ENCODE results near the gene PAFAH2.
"Not testable (repeated sequence)": the region's sequence is repeated elsewhere in the genome, so short reads cannot be mapped to it uniquely, and the experiment has no call there.

The PAFAH2 gene

DNA sequence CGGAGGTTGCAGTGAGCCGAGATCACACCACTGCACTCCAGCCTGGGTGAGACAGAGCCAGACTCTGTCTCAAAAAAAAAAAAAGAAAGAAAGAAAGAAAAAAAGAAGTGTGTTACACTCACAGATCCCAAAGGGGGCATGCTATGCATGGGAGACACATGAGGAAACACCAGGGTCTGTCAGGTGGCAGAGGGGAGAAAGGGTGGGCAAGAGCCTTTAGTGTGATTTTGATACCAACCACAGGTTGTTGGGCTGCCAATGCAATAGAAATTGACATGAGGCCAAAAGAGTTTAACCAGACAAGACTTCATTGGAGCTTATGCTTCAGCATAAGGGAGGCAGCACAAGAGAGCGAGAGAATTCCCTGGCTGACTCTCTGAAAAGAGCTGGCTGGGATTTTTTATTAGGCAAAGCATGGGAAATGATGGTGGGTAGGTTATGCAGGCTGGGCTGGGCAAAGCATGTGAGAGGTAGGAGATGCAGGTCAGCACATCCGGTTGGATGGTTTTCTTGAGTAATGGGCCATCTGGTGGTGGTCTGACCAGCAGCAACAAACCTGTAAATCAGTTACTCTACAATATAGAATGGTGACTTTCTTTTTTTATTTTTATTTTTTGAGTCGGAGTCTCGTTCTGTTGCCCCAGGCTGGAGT lies 12.1 kb upstream of the PAFAH2 start:
- DNase-seq, result no peak

DNA sequence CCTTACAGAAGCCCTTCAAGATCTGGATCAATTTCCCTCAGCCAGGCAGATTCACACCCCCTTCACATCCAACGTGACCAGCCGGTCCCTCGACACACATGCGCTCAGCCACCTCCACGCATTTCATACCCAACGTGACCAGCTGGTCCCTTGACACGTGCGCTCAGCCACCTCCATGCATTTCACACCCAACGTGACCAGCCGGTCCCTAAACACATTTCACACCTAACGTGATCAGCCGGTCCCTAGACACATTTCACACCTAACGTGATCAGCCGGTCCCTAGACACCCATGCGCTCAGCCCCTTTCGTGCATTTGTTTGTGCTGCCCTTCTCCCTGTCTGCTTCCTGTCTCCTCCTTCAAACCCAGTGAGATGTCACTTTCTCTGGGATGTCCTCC lies 8.8 kb upstream of the PAFAH2 start:
- DNase-seq, result no peak

DNA sequence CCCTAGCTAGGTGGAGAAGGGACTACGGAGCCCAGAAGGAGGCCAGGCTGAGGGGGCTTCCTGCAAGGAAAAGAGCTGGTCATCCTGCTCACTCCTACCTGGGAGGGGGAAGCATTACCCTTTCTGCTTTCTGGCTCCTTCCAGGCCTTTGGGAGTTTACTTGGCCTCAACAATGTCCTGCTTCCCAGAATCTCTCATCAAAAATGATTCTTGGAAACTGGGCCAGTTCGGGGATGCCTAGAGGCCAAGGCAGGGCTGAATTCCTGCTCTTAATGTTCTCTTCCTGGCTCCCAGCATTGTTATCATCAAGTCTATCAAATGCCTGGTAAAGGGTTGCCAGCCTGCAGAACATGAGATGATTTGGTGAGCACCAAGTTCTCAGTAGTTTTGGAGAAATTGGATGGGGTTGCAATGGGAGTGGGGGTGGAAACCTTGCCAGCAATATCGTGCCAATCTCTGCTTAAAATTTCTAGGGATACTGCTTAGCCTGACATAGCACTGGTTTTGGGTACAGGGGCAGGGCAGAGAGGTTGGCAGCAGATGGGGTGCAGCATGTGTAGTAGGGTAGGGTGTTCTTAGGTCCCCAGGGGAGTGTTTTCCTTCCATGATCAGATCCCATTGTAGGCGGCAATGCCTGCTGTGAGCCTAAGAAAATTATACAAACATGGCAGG lies 7.7 kb upstream of the PAFAH2 start:
- no peak for DNase-seq

DNA sequence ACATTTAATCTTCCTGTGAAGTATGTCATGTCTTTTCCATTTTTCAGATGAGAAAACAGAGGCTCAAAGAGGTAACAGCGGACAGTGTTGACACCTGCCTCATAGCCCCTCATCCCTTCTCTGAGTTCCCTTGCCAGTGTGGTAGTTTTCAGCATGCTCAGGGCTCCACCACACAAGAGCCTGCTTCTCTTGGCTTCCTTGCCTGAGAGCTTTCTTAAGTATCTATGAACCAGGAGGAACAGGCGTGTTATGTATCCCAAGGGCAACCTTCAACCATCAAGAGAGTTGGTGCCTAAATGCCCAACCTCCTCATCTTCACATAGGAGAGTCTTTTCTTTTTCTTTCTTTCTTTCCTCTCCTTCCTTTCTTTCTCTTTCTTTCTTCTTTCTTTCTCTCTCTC lies 5.9 kb upstream of the PAFAH2 start:
- no peak for DNase-seq

DNA sequence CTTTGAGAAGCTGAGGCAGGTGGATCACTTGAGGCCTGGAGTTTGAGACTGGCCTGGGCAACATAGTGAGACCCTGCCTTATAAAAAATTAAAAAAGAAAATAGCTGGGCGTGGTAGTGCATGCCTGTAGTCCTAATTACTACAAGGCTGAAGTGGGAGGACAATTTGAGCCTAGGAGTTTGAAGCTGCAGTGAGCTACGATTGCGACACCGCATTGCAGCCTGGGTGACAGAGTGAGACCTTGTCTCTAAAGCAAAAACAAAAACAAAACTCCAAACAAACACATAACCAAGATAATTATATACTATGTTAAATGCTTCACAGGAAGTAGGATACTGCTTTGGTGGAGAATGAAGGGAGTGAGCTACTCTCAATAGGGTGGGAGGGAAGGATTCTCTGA lies 5.4 kb upstream of the PAFAH2 start:
- DNase-seq, result no peak

DNA sequence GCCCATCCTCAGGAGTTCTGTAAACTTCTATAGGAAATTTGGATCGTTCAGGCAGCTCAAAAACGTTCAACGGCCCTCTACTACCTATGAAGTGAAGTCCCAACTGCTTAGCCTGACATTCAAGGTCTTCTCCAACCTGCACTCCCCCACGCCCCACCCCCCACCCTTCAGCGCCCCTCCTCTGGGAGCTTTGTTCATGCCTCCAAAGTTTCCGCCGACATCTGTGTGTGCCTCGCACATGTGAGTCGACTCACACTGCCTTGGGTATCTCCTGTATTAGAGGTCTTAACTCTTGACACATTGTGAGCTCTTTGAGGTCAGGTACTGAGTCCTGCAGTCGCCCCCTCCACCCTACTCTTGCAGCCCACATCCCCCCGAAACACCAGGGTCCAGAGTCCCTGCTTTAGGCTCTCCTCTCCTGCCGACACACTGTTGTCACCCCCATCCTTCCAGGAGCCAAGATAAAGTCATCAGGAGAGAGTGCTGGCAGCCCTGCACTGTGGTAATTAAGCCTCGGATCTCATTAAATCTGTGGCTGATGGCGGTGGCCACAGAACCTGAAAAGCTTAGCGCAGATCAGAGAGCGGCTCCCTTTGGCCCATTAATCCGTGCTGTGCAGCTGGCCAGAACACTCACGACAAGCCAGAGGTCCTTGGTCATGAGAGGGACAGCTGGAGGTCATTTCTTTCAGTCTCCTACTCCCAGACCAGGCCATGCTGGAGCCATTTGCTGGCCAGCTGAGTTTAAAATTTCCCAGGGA lies 1.4 kb upstream of the PAFAH2 start:
- DNase-seq, result no peak

DNA sequence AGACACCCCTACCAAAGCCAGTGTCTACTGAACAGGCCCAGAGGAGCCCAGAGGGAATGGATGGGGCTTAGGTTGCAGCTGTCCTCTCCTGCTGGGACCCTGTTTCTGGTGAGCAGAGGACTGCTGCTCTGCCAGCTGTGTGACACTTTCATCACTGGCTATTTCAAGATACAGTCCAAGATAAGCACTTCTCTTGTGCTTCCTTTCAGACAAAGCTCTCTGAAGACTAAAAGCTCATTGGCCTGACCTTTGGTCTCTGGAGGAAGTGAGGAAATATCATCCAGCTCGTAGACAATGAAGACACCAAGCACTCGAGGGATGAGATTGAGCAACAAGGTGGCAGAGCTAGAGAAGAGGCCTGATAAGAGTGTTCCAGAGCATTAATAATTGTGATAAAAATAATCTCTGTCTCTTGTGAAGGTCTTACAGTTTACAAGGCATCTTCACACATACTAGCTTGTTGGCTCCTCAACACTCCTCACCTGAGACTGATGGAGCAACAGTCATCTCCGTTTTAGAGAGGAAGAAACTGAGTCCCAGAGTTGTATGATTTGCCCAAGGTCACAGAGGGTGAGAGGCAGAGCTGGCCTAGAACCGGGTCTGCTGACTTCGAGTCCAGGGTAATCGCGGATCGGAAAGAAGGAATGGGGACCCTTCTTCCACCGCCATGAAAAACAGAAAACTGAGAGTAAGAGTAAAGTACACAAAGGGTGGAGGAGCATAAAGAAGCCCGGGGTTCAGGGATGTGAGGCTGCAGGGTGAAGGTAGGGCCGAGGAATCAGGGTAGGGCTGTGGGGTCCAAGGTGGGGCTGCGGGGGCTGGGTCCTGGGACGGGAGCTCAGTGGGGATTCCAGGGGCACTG lies 666 bp downstream of the PAFAH2 start:
- no peak for DNase-seq

DNA sequence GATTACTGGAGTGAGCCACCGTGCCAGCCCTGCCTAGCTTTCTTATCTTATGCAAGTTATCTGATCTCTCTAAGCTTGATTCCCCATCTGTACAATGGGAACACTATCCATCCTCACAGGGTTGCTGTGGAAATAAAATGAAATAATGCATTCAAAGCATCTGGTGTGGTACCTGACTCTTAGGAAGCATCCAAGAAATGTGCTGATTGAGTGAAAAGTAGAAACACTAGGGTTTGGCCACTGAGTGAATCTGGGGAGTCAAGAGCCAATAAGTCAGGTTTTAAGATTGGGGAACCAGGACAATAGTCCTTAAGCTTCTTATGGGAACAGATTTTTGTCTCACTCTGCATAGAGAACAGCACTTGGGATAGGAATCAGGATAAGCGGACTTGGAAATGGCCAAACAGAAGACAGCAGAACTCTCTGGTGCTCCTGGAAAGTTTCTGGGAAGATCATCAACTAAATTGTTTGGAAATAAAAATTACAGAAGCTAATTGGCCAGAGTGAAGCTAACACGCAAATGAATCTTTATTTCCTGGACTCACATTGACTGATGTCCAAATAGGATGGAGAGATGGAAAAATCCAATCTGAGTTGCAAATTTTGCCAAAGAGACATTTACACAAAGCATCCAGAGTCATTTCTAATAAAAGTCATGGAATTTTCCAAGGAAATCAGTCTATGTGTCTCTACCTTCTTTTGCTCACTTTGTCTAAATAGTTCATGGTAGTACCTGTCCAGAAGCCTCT lies 3.3 kb downstream of the PAFAH2 start:
- no peak for DNase-seq

DNA sequence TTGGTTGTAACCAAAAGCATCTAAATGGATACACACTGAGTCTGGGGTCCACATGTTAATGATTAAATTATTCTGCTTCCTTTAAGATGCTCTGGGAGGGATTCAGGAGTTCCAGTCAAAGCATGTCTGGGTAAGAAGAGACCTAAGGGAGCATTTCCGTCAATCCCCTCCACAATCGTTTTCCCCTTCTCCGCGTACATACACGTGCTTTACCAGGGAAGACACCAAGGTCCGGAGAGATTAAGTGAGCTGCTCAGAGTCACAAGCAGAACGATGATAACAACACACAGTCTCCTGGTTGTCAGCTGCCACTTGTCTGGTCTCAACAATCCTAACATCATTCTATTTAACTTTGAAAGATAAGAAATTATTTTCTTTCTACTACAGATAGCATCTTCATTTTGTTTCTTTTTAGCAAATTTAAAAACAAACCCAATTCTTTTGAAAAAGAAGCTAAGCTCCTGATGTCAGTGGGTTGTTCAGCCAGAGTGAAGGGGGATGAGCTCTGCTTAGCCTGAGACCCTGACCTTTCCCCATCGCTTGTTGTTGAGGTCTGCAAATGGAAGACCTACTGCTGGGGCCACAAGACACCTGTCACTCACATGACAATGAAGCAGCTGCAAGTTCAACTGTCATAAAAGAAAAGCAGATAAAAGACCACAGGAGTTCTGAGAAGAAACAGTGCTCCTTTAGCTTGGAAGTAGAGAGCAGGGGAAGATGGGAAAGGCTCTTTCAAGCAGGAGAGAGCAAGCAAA lies 4.5 kb downstream of the PAFAH2 start:
- no peak for DNase-seq

DNA sequence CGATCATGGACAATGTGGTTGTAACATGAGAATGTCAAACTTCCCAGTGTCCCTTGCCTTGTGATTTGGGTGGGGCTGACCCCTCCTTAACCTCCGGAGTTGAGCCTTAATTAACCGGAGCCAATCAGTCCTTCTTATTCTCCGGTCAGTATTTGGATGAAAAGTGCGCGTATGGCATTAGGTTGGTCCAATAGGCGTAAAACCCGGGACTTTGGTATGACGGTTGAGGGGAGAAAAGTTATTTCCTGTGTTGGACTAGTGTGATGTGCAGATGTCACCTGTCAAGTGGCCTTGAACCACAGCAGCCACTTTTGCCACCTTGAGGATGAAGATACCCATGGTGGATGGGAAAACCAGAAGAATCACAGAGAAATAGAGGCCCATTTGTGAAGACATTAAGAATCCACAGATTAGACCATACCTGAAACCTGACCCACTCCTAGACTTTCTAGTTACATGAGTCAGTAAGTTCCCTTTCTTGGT lies 5.1 kb downstream of the PAFAH2 start:
- no peak for DNase-seq

DNA sequence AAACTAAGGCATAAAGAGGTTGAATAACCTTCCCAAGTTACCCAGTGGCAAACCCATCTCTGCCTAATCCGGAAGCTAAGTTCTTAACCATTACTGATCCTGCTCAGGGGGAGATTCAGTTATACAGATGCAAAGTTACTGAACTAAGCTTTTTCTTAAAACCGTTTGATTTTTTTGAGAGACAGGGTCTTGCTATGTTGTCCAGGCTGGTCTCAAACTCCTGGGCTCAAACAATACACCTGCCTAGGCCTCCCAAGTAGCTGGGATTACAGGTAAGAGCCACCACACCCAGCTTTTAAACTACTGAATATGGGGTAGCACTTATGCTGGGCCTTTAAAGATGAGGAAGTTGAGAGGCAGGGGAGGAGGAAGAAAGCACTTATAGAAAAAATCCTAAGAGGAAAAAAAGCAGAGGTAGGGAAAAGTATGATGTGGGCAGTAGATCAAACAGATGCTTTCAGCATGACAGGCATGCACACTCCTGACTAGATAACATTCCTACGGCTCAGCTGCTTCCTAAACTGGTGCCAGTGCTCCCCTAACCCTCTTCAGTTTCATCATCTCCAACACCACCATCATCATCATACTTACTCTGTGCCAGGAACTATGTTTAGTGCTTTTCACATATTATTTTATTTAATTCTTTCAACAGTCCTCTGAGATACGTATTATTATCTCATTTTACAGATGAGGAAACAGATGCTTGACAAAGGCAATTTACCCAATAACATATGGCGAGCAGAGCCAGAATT lies 5.8 kb downstream of the PAFAH2 start:
- DNase-seq, result no peak

DNA sequence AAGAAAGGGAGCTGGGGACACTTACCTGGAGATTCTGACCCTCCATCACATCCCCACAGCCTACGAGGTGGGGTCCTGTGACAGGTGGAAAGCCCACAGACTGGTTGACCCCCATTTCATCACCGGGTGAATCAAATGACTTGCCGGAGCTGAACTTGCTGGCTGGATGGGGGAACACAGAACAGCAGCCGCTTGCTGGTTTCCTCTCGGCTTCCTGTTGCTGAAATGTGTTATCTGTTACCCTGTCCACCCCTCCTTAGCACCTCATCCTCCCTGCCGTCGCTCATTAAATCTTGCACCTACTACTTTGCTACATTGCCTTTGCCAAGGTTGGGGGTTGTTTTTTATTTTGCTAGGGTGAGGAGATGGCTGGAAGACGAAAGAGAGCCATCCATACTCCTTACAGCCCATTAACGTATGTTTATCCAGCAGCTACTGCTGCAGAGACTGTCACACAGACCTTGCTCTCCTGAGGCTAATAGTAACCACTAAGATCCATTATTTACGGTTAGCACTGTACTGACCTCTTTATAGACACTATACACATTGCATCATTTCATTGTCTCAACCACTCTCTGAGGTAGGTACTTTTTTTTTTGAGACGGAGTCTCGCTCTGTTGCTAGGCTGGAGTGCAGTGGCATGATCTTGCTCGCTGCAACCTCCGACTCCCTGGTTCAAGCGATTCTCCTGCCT lies 7.0 kb downstream of the PAFAH2 start:
- peak; percentile 51 for DNase-seq

DNA sequence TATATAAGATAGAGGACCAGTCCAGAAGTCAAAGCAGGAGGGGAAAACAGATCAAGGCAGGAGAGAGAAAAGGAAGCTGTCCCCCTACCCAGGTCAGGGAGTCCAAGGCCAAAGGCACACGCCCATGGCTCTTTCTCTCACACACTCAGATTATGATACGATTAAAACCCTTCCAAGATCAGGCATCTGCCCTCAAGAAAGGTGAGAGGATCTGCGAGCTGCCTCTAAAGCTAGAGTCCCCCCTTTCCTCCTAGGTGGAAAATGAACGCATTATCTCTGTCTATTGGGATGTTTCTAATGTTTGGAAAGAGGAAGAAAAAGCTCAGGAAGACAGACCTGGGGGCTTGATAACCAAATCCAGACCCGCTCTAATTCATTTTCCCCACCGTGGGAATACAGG lies 7.6 kb downstream of the PAFAH2 start:
- no peak for DNase-seq

DNA sequence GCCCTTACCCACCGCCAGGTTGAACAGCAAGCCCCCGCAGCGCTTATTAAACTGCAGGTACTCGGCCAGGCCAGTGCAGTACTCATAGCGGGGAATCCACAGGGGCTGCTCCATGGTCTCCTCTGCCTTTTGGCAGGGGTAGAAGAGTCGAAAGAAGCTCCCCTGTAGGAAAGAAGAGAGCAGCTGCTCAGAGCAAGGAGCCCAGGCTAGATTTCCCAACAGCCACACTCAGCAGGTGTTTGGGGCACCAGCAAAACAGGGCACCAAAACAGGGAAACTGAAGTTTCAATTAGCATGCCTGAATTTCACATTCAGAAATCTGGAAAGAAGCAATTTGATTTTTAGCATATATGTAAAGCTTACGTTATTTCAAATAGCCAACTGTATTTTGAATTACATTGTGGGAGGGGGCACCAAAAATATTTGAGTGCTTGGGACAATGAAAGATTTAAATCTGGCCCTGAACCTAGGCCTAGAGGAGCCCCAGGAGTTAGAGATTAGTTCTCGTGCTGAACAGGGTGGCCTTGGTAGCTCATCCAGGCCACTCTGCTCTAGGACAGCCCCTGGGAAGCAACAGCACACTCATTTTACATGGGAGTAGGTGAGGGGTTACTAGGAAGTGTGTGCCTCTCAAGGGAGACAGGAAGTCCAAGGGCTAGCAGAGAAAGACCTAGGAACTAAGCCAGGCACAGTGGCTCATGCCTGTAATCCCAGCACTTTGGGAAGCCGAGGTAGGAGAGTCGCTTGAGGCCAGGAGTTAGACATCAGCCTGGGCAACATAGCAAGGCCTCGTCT lies 8.2 kb downstream of the PAFAH2 start:
- no peak for DNase-seq

DNA sequence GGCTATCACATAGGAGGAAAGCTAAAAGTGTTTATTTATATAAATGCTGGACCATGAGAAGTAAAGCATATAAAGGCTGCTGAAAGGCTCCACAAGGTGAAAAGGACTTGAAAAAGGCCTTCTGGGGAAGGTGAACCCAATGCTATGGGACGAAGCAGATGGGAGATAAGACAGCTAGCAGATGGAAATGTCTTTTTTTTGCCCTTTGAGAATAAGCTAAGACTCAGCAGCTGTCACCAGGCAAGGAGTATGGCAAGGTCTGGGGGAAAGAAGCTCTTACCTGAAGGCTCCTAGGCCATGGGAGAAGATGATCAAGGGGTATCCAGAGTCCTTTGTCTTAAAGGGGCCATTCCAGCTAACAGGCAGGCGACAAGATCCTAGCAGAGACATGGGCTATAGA lies 9.9 kb downstream of the PAFAH2 start:
- DNase-seq, result no peak

DNA sequence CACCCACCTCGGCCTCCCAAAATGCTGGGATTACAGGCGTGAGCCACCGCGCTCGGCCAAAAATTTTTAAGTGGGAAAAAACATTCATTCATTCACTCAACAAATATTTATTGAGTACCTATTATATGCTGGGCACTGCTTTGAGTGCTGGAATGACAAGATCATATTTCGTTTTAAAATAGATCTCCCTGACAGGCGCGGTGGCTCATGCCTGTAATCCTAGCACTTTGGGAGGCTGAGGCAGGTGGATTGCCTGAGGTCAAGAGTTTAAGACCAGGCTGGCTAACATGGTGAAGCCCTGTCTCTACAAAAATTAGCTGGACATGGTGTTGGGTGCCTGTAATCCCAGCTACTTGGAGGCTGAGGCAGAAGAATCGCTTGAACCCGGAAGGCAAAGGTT lies 11.1 kb downstream of the PAFAH2 start:
- not testable (repeated sequence) for DNase-seq

DNA sequence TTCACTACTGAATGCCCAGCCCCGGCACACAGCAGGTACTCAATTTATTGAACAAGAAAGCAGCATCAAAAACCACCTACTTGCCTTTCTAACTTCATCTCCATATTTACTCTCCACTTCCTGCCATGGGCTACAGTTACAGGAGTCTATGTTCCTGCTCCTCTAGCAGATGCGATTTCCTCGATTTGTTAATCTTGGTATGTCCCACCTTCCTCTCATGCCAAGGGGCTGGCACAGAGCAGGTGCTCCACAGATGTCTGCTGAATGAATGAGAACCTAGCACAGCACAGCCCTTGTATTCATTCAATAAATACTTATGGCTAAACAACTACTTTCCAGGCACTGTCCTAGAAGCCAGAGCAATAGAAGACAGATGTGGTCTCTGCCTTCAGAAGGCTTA lies 12.2 kb downstream of the PAFAH2 start:
- DNase-seq, result no peak

DNA sequence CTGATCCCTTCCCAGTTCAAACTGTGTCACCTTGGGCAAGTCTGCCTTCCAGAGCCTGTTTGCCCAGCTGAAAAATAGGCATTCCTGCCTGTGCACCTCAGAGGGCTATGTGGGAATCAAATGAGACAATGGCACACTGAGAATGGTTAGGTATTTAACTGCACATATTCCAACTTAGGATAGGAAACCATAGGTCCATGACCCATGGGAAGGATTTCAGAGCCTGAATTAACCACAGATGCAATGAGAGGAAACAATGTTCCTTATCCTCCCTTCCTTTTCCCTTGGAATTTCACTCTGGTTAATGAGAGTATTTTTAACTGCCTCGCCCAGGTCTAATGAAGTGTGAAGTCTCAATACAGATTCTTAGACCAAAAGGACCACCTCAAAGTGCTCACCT lies 12.7 kb downstream of the PAFAH2 start:
- no peak for DNase-seq

DNA sequence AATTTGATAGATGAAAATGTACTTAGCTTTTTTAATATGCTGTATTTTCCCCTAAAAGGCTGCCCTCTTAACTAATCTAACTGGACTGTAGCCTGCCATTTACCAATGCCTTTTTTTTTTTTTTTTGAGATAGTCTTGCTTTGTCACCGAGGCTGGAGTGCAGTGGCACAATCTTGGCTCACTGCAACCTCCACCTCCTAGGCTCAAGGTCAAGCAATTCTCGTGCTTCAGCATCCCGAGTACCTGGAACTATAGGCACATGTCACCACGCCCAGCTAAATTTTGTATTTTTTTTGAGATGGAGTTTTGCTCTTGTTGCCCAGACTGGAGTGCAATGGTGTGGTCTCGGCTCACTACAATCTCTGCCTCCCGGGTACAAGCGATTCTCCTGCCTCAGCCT lies 18.7 kb downstream of the PAFAH2 start:
- DNase-seq, result no peak
